ENCODE data around the gene OPCML. TPM values are rescaled to one million over a fixed set of nuclear protein-coding genes. Genes with fewer than 3 reads are reported as not detected.

OPCML gene
- total RNA-seq, 5 donors from 2014 or later (not counting 1 experiment from before 2014, with no cell fraction given) = not detected

DNA sequence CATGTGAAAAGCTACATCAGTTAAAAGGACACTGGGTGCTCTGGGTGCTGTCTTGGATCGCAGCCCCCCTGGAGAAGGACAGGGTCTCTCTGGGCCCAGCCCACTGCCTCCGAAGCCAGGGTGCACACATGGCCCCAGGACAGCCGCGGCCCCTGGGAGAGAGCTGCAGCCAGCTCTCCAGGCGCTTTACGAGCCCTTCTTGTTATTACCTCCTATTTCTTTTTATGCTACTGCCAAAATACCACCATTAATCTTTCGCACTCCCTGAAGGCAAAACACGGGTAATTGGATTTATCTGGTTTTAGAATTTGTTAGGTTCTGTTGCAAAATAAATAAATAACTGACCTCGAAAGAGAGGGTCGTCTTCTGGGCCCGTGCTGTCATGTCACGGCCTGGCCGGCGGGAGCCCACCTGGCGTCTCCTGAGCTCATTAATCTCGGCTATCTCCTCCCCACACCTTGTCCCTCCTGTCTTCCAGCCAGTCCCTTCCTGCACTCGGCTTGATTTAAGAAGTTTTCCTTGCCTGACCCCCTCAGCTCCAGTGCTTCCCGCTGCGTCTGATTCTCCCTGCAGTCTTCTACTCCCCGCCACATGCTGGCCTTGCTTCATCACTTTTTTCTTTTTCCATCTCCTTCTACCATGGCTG lies 611.7 kb downstream of the OPCML start:
- Mint-ChIP-seq H3K27ac (no peak overlapping the region), H3K27me3 (peaks cover 0 to 4% of the 10 kb centered on the region in 2 donors), H3K9me3 (peaks cover 0 to 9% (median 0%) of the 10 kb centered on the region in 3 donors), H3K4me1 (no peaks in the 10 kb centered on the region), H3K4me3 (no peak overlapping the region), H3K36me3 (no peaks in the 10 kb centered on the region)
- ChIA-PET POLR2A (no interaction called here), CTCF (no interaction called here)
- peaks cover 0 to 2% of the 10 kb centered on the region in 2 experiments for H3K27me3 ChIP-seq (replicated peaks in 1 of 2; ENCODE audit: control insufficient read depth in 2 of 2, extremely low read depth in 1 of 2, insufficient read depth in 2 of 2, low read length in 1 of 2)
- no peaks in the 10 kb centered on the region for H3K4me1 ChIP-seq (ENCODE audit: control insufficient read depth in 1 of 2, extremely low read depth in 1 of 2, insufficient read depth in 2 of 2, low read length in 2 of 2)
- no peak overlapping the region for H3K27ac ChIP-seq (ENCODE audit: low read length)
- 74% methylated on average over 10 of the region's 20 CpGs for WGBS (ENCODE audit: insufficient coverage)
- DNase-seq = no peak
- no peaks in the 10 kb centered on the region for H3K36me3 ChIP-seq (ENCODE audit: control insufficient read depth in 2 of 2, extremely low read depth in 1 of 2, insufficient read depth in 1 of 2, low read length in 1 of 2)
- no peak overlapping the region for H3K4me3 ChIP-seq (ENCODE audit: control insufficient read depth in 1 of 2, extremely low read depth in 1 of 2, low read length in 1 of 2)
- no peaks in the 10 kb centered on the region for H3K9me3 ChIP-seq
- no peak for ATAC-seq (replicated peaks in 1 of 4)

DNA sequence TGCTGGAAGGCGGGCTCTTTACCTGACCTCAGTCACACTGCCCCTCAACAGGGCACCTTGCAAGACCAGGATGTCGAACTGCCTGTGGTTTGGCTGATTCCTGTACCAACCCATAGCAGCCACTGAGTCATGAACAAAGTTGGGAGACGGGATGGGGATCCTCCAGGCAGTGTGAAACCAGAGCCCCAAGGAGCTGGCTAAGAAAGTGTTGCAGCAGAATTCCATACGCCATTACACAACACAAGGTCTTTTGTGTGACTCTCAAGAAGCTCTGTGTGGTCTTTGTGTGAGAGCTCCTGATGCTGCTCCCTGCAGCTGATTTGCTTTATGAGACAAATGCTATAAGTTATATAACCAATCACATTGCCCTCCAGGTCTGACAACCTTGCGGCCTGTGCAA lies 617.7 kb downstream of the OPCML start:
- Mint-ChIP-seq H3K9me3 (peaks cover 0 to 10% (median 0%) of the 10 kb centered on the region in 3 donors), H3K36me3 (no peaks in the 10 kb centered on the region), H3K27ac (no peak overlapping the region), H3K4me3 (no peak overlapping the region), H3K4me1 (no peaks in the 10 kb centered on the region), H3K27me3 (no peaks in the 10 kb centered on the region)
- ATAC-seq (replicated peaks in 1 of 4) = no peak
- ChIA-PET POLR2A (no interaction called here), CTCF (no interaction called here)
- Histone ChIP-seq H3K27me3 (replicated peaks in 1 of 2; ENCODE audit: control insufficient read depth in 2 of 2, extremely low read depth in 1 of 2, insufficient read depth in 2 of 2, low read length in 1 of 2) (no peaks in the 10 kb centered on the region), H3K9me3 (no peaks in the 10 kb centered on the region), H3K4me3 (ENCODE audit: control insufficient read depth in 1 of 2, extremely low read depth in 1 of 2, low read length in 1 of 2) (no peak overlapping the region), H3K27ac (ENCODE audit: low read length) (no peak overlapping the region), H3K4me1 (ENCODE audit: control insufficient read depth in 1 of 2, extremely low read depth in 1 of 2, insufficient read depth in 2 of 2, low read length in 2 of 2) (no peaks in the 10 kb centered on the region), H3K36me3 (ENCODE audit: control insufficient read depth in 2 of 2, extremely low read depth in 1 of 2, insufficient read depth in 1 of 2, low read length in 1 of 2) (no peaks in the 10 kb centered on the region)
- WGBS (ENCODE audit: insufficient coverage) = 67% methylated on average over 3 of the region's 5 CpGs
- no peak for DNase-seq

DNA sequence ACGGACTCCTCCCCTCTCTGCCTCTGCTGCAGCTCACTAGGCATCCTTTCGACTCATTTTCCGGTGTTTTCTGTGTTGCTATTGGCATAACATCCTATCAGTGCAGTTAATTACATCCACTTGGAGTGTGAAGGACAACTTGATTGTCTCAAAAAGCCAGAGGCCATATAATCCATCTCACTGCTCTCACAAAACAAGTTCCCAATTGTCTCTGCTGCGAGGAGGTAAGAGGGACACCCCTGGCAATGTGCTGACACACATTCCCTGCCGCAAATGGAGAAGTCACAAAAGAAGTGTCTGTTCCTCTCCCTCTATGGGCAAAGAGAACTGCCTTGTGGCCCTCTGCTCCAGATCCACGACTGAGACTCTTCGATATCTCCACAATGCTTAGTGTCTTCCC lies 618.4 kb downstream of the OPCML start:
- ATAC-seq (replicated peaks in 1 of 4) (no peak), DNase-seq (no peak)
- Mint-ChIP-seq H3K9me3 (peaks cover 0 to 7% (median 0%) of the 10 kb centered on the region in 3 donors), H3K27ac (no peak overlapping the region), H3K36me3 (no peaks in the 10 kb centered on the region), H3K27me3 (no peaks in the 10 kb centered on the region), H3K4me3 (no peak overlapping the region), H3K4me1 (no peaks in the 10 kb centered on the region)
- no peaks in the 10 kb centered on the region for H3K27me3 ChIP-seq (replicated peaks in 1 of 2; ENCODE audit: control insufficient read depth in 2 of 2, extremely low read depth in 1 of 2, insufficient read depth in 2 of 2, low read length in 1 of 2)
- no peaks in the 10 kb centered on the region for H3K36me3 ChIP-seq (ENCODE audit: control insufficient read depth in 2 of 2, extremely low read depth in 1 of 2, insufficient read depth in 1 of 2, low read length in 1 of 2)
- H3K27ac ChIP-seq (ENCODE audit: low read length) = no peak overlapping the region
- no peaks in the 10 kb centered on the region for H3K4me1 ChIP-seq (ENCODE audit: control insufficient read depth in 1 of 2, extremely low read depth in 1 of 2, insufficient read depth in 2 of 2, low read length in 2 of 2)
- 80% methylated on average over 5 of the region's 7 CpGs for WGBS (ENCODE audit: insufficient coverage)
- ChIA-PET POLR2A (no interaction called here), CTCF (no interaction called here)
- no peaks in the 10 kb centered on the region for H3K9me3 ChIP-seq
- H3K4me3 ChIP-seq (ENCODE audit: control insufficient read depth in 1 of 2, extremely low read depth in 1 of 2, low read length in 1 of 2) = no peak overlapping the region

DNA sequence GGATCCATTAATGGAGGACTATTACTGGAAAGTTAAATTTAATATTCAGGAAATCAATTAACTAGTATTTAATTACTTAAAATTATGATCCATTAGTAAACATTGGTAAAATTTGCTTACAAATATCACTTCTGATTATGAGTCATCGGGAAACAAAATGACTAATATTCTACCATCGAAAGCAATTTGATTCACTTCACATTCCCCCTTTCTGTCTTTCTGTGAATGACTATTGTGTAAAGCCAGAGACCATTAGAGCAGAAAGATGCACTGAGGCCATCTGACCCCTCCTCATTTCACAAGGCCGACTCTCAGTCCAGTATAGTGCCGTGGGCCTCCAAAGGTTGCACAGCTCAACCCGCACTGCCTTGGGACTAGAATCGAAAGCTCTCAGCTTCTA lies 619.0 kb downstream of the OPCML start:
- H3K9me3 ChIP-seq = no peaks in the 10 kb centered on the region
- ATAC-seq (replicated peaks in 1 of 4) = no peak
- Mint-ChIP-seq H3K4me3 (no peak overlapping the region), H3K27ac (no peak overlapping the region), H3K9me3 (peaks cover 0 to 3% (median 0%) of the 10 kb centered on the region in 3 donors), H3K27me3 (no peaks in the 10 kb centered on the region), H3K4me1 (no peaks in the 10 kb centered on the region), H3K36me3 (no peaks in the 10 kb centered on the region)
- 77% methylated on average over 4 of the region's 6 CpGs for WGBS (ENCODE audit: insufficient coverage)
- no peak overlapping the region for H3K27ac ChIP-seq (ENCODE audit: low read length)
- ChIA-PET POLR2A (no interaction called here), CTCF (no interaction called here)
- no peaks in the 10 kb centered on the region for H3K4me1 ChIP-seq (ENCODE audit: control insufficient read depth in 1 of 2, extremely low read depth in 1 of 2, insufficient read depth in 2 of 2, low read length in 2 of 2)
- no peak overlapping the region for H3K4me3 ChIP-seq (ENCODE audit: control insufficient read depth in 1 of 2, extremely low read depth in 1 of 2, low read length in 1 of 2)
- H3K27me3 ChIP-seq (replicated peaks in 1 of 2; ENCODE audit: control insufficient read depth in 2 of 2, extremely low read depth in 1 of 2, insufficient read depth in 2 of 2, low read length in 1 of 2) = no peaks in the 10 kb centered on the region
- DNase-seq = no peak
- H3K36me3 ChIP-seq (ENCODE audit: control insufficient read depth in 2 of 2, extremely low read depth in 1 of 2, insufficient read depth in 1 of 2, low read length in 1 of 2) = no peaks in the 10 kb centered on the region

DNA sequence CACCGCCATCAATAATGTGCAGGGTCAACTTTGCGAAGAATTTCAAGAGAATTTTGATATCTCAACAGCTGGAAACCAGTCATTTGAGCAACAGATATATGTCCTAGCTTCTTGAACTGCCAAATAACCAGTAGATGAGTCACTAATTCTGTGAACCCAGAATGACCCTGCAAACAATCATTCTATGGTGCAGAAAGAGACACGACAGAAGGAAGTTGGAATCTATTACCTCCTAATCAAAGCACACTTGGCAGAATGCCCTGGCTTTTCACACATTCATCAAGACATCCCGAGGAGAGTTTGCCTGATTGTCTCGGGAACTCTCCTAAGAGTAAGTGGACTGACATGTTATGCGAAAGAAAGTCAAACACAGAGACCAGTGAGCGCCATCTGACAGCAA lies 621.1 kb downstream of the OPCML start:
- H3K4me3 ChIP-seq (ENCODE audit: control insufficient read depth in 1 of 2, extremely low read depth in 1 of 2, low read length in 1 of 2) = no peak overlapping the region
- DNase-seq = no peak
- no peaks in the 10 kb centered on the region for H3K36me3 ChIP-seq (ENCODE audit: control insufficient read depth in 2 of 2, extremely low read depth in 1 of 2, insufficient read depth in 1 of 2, low read length in 1 of 2)
- H3K9me3 ChIP-seq = no peaks in the 10 kb centered on the region
- H3K27ac ChIP-seq (ENCODE audit: low read length) = no peak overlapping the region
- no peaks in the 10 kb centered on the region for H3K4me1 ChIP-seq (ENCODE audit: control insufficient read depth in 1 of 2, extremely low read depth in 1 of 2, insufficient read depth in 2 of 2, low read length in 2 of 2)
- H3K9me3 Mint-ChIP-seq = peaks cover 0 to 3% (median 0%) of the 10 kb centered on the region in 3 donors
- H3K4me1 Mint-ChIP-seq = no peaks in the 10 kb centered on the region
- no peaks in the 10 kb centered on the region for H3K27me3 ChIP-seq (replicated peaks in 1 of 2; ENCODE audit: control insufficient read depth in 2 of 2, extremely low read depth in 1 of 2, insufficient read depth in 2 of 2, low read length in 1 of 2)
- ChIA-PET POLR2A (no interaction called here), CTCF (no interaction called here)
- no peaks in the 10 kb centered on the region for H3K36me3 Mint-ChIP-seq
- no peaks in the 10 kb centered on the region for H3K27me3 Mint-ChIP-seq
- H3K27ac Mint-ChIP-seq = no peak overlapping the region
- WGBS (ENCODE audit: insufficient coverage) = 85% methylated on average over 5 of the region's 7 CpGs
- ATAC-seq (replicated peaks in 1 of 4) = no peak
- H3K4me3 Mint-ChIP-seq = no peak overlapping the region

DNA sequence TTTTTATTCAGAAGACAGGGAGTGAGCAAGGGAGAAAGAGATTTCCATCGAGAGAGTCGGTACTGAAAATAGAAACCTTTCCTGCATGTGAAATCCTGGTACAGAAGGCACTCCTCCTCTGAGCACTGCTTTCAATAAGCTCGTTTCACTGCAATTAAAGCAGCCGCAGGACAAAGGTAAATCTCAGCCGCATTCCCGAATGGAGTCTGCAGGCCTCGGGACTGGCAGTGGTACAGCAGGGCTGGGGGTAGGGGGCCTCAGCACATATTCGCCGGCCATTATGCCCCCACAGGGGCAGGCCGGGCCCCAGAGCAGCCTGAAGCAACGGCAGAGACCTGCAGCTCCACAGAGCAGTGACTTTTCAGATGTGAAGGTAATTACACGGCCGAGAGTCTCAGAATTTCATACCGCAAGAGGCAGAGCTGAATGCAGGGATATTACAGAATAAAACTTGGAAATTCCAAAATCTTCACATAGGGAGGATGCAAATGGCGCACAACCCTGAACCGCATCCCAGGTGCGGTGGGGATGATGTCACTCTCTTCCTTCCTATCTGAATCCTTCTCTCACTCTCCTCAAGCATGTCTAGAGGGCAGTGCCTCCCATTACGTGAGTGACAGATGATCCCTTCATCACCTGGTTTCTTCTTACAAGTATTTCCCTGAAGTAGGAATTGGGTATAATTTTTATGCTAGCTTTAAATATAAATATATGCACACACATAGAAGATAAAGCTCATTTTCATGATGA lies 622.1 kb downstream of the OPCML start:
- Histone ChIP-seq H3K9me3 (no peaks in the 10 kb centered on the region), H3K27me3 (replicated peaks in 1 of 2; ENCODE audit: control insufficient read depth in 2 of 2, extremely low read depth in 1 of 2, insufficient read depth in 2 of 2, low read length in 1 of 2) (no peaks in the 10 kb centered on the region), H3K4me3 (ENCODE audit: control insufficient read depth in 1 of 2, extremely low read depth in 1 of 2, low read length in 1 of 2) (no peak overlapping the region), H3K27ac (ENCODE audit: low read length) (no peak overlapping the region), H3K36me3 (ENCODE audit: control insufficient read depth in 2 of 2, extremely low read depth in 1 of 2, insufficient read depth in 1 of 2, low read length in 1 of 2) (no peaks in the 10 kb centered on the region), H3K4me1 (ENCODE audit: control insufficient read depth in 1 of 2, extremely low read depth in 1 of 2, insufficient read depth in 2 of 2, low read length in 2 of 2) (no peaks in the 10 kb centered on the region)
- ATAC-seq (replicated peaks in 1 of 4) (no peak), DNase-seq (no peak)
- ChIA-PET POLR2A (interaction anchor here in 1 of 2 donors (0.6 kb wide), 1 partner anchor 255 kb away, joined by 5 read pairs; no protein-coding TSS in a partner anchor), CTCF (no interaction called here)
- H3K4me3 Mint-ChIP-seq = no peak overlapping the region
- H3K4me1 Mint-ChIP-seq = no peaks in the 10 kb centered on the region
- 80% methylated on average over 13 of the region's 18 CpGs for WGBS (ENCODE audit: insufficient coverage)
- no peaks in the 10 kb centered on the region for H3K27me3 Mint-ChIP-seq
- H3K9me3 Mint-ChIP-seq = peaks cover 0 to 2% (median 0%) of the 10 kb centered on the region in 3 donors
- no peaks in the 10 kb centered on the region for H3K36me3 Mint-ChIP-seq
- H3K27ac Mint-ChIP-seq = no peak overlapping the region
